Fibroblast of skin of abdomen (primary cell): ENCODE results near the gene ENPP7.
A peak's percentile ranks its signal among the peaks of the same experiment; 100 is the strongest.

Experiments
- DNase-seq: peaks from one replicate; pipeline ENCODE4 v3.0.0-alpha.2; 2013

The ENPP7 gene

DNA sequence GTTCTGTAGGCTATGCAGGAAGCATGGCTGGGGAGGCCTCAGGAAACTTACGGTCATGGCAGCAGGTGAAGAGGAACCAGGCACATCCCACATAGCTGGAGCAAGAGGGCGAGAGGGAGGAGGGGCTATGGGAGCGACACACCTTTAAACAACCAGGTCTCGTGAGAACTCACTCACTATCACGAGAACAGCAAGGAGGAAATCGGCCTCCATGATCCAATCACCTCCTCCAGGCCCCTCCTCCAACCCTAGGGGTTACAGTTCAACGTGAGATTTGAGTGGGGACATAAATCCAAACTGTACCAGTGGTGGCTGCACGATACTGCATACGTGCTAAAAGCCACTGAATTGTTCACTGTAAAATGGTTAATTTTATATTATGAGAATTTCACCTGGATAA, 26.1 kb upstream of the ENPP7 start:
- DNase-seq = no peak

DNA sequence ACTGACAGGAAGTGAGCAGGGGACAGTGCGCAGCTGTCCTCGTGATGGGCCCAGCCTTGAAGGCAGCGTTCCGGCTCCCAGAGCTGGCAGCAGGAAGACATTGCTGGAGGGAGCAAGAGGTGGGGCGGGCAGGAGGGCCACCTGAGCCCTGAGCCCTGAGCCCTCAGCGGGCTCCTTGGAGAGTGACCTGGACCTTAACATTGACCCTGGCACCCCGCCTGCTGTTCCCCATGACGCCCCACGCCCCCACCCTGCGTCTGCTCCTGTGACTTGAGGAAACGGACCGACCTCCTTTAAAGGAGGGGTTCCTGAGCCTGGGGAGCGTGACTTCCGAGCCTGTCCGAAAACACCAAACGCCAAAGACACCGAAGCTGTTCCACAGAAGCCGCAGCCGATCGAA, 25.1 kb upstream of the ENPP7 start:
- no peak for DNase-seq

DNA sequence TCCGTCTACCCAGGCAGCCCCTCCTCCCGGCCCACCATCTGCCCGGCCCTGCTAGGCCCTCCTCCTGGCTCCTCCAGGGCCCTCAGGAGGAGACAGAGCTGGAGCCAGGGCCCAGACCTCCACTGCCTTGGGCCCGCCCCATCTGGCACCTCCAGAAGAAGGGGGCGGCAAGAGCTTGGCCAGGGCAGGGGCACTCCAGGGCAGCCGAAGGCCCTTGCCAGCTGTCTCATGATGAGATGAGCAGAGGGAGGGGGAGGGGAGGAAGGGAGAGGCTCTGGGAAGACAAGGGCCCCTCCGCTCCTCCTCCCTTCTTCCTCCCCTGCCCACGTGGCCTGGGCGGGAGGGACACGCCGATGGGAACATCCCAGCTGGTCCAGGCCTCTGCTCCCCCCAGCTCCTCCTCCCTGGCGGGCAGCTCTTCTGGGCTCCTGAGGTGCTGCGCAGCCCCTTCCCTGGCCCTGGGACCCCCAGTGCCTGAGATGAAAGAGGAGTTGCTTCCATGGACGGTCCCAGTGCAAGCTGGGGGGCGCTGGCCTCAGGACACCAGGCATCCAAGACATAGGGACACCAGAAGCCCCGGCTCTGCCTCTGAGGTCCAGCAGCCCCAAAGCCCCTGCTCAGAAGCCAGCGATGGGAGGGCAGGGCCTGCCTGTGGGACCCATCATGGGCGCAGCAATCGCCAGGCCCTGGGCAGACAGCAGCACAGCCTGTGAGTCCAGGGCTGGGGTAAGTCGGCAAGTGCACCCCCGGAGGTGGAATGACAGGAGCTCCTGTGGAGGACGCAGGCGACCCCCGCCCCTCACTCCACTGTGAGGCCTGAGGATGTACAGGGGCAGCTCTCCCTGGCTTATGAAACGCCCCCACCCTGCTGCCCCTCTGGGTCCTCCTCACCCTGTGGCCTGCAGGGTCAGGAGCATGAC, 23.6 kb upstream of the ENPP7 start:
- DNase-seq = peak; percentile 6

DNA sequence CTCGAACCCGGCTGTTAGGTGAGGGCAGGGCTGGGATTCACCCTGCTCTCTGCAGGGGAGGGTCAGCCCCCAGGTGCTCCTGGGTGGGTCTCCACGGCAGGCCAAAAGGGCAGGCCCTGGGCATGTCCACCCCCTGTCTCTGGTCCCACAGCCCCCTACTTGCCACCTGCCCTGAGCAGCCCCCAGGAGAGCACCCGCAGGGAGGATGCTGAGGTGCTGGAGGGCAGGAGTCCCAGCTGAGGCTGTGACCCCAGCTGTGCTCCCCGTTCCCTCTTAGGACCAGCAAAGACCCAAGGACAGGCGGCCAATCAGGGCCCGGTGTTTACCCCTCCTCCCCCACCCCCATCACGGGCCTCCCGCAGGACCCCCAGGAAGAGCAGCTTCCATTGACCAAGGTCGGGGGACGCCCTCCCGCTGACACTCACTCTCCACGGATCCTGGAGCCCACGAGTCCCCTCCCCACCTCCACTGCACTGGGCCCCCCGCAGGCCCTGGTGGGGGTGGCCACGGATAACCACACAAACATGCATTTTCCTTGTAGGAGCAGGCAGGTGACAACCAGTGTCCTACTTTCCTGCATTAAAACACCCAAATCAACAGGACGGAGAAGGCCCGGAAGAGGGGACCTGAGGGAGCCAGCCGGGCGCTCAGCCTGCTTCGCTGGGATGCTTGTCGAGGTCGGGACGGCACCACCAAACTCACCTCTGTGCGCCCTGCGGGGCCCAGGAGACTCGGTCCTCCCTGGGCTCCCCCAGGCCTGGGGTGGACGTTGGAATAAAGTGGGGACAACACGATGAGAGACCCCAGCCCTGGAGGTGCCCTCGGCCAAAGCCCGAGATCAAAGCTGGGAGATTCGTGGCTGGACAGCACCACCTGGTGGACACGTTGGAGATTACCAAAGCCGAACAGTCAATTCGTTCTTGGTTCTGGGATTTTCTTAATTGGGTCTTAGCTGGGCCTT, 22.5 kb upstream of the ENPP7 start:
- DNase-seq = peak; percentile 25

DNA sequence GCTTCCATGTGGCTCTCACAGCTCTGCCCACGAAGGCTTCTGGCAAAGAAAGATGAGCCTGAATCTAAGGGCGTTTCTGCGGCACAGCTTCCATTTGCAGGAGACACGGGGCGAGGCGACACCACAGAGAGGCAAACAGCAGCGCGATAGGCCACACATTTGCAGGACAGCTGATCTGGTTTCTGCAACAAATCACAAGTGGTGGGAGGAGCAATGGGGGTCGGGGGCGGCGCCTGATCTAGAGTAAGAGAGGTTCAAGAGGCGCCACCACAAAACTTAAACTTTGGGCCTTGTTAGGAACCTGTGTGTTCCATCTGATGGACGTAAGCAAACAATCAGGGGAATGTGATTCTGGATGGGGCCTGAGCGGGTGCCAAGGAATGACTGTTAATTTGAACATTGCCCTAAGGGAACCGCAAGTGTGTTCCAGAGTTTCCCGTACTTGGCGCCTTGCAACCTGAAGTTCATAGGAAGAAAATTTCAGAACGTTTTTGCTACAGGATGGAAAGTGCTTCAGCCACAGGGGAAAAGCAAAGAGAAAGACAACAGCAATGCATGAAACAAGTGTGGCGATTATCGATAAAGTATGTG, 18.9 kb upstream of the ENPP7 start:
- DNase-seq = no peak

DNA sequence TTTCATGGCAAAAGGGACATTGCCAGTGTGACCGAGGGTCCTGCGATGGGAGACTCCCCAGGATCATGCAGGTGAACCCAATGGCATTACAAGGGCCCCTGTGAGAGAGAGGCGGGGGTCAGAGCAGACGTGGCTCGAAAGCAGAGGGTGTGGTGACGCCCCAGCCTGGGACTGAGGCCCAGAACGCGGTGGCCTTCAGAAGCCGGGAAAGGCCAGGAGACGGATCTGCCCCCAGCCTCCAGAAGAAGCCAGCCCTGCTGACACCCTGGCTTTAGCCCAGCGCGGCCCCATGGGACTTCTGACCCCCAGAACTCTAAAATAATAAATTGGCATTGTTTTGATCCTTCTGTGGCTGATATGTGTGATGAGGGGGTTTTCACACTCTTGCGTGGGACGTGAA, 17.4 kb upstream of the ENPP7 start:
- DNase-seq = no peak

DNA sequence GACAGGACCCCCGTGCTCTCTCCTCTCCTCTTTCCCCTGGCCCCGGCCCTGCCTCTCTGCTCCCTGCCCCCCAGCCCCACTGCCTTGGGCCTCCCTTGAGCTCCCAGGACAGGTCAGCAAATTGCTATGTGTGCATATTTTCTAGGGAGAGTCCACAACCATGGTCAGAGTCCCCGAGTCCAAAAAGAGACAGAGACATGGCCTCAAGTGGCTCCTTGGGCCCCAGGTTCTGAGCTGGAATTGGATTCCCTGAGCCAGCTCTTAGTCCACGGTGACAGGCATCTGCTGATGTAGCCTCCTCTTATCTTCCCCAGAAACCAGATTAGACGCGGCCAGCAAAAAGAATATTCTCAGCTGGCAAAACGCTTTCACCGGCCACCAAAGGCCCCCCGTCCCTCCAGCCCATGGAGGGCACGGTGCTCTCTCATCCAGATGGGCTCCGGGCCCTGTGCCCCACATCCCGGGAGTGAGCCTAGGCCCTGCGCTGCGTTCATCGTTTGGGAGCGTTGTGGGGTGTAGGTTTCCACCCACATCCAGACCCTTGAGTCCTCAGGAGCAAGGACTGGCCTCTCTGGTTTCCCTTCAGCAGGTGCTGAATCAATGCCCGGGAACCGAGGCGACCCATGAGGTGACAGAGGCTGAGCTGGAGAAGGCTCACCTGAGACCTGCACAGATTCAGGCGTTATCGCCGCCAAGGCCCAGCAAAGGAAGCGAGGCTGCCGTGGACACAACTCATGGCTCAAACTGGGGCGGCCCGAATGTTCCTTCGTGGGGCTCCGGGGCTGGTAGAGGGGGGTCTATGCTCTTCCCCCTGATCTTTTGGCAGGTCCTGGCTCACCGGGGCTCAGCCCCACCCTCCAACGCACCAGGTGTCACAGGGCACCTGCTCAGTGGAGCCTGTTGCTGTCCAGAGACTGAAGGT, 16.3 kb upstream of the ENPP7 start:
- no peak for DNase-seq

DNA sequence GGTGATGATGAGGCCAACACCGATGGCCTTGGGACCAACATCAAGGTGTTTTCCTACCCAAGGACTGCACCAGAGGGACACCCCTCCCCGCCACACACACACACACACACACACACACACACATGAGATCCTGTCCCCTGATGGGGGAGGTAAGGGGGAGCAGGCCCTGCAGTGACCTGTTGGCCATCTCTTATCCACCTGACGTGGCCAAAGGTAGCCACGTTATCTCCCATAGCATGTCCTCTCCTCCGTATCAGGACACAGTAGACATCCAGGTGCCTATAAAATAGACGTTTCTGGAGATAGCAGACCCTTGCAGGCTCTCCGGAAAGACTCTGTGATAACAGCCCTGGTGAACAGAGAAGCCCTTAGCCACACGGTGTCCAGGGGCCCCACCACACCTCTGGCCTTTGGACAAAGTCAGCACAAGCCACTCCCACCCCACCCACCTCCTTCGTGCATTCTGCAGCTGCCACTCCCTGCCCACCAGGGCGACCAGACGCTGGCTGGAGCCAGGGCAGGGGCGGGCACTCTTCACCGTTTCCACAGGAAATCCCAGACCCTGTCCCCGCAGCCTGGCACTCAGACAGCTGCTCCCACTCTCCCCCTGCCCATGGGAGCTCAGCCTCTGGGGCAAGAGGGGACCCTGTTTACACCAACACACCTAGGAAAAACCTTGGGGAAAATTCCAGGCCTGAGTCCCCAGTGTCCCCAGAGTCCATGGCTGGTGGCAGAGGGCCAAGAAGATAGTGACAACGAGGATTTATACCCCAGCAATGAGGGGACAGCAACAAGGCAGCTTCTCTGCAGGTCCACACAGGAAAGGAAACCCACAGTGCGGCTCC, 15.4 kb upstream of the ENPP7 start:
- no peak for DNase-seq

DNA sequence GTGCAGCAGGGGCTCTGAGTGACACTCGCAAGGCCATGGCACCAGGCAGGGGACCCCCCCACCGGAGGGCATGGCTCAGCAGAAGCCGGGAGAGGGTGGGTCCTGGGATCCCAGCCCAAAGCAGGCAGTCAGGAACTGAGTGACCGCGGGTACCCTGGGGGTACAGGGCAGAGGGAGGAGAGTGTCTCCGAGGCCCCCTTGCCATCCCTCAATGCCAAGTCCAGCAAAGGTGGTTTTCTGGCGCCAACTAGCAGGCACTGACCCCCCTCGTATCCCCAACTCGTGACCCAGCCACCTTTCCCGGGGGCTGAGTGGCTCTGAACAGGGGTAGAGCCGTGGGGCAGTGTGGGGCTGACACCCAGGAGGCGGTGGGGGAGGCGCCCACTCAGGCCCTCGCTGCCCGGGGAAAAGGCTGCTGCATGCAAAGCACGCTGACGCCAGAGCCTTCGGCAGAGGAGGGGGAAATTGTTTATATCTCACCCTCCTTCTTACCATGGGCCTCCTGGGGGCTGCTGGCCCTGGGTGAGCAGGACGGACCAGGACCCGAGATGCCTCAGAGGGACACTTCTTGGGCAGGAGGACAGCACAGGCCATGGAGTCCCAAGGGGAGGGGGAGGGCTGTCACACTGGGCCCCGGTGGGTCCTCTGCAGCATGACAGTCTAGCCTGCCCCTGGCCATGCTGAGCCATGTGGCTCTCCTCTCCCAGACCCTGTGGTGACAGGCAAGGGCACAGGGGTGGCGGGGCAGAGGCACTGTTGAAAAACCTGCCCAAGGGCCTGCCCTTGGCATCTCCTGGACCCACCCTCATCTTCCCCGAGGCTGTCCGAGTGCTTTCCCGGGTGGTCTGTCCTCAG, 14.6 kb upstream of the ENPP7 start:
- DNase-seq = no peak

DNA sequence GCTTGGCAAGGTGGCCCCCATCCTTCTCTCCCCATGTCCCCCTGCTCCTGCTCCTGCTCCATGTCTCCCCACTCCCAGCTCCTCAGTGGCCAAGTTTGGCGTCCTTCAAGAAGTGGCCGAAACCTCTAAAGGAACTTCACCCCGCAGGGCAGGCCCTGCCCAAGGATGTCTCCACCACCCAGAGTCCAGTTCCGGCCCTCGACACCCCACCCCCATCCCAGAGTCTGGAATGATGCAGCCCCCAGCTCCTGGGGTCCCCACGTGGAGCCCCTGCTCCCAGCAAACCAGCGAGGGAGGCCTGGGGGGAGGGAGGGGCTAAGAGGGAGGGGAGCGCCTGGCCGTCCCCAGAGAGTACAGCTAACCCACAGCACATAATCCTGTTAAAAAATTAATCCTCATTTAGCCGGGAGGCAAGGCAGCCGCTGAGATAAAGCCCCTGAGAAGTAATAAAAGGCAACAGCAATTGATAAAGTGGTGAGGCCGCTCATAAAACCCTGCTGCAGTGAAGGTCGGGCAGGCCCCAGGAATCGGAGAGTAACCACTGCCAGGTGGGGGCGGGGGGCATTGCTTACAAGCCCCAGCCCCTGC, 9.9 kb upstream of the ENPP7 start:
- DNase-seq = no peak

DNA sequence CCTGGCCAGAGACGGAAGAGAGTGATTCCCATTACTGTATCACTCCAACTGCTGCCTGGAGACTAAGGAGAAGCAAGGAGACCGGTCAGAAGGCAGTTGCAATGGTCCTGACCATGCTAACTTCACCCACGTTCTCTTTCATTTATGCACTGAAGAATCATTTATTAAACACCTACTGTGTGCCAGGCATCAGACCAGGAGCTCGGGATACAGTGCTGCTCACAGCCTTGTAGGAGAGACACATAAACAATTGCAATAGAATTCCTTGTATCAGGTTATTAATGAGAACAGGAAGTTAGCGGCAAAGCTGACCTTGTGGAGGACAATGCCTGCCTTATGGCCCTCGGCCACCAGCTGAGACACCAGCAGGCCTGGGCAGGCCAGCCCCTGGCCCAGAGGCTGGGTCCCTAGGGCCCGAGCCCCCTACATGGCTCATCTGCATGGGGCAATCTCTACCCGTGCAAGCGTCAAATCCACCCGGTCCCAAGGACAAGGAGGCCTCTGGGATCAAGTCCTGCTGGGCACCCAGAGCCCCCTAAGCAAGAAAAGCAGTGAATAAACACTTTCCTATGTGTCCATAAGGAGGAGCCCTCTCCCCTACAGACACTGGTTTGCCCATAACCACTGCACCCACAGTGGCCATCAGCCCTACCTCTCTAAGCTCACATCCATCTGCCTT, 8.6 kb upstream of the ENPP7 start:
- no peak for DNase-seq

DNA sequence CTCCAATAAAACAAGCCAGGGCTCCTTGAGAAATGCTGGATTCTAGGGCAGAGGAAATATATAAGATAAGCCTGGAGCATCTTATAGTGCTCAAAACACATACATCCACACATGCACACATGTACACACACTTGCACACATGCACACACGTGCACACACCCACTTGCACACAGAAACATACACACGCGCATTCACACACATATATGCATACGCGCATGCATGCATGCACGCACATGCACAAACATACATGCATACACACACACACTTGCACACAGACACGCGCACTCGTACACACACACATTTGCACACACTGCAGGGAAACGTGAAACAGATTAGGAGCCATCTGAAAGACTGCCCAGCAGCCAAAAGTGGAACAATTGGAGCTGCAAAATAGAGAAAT, 8.0 kb upstream of the ENPP7 start:
- DNase-seq = no peak

DNA sequence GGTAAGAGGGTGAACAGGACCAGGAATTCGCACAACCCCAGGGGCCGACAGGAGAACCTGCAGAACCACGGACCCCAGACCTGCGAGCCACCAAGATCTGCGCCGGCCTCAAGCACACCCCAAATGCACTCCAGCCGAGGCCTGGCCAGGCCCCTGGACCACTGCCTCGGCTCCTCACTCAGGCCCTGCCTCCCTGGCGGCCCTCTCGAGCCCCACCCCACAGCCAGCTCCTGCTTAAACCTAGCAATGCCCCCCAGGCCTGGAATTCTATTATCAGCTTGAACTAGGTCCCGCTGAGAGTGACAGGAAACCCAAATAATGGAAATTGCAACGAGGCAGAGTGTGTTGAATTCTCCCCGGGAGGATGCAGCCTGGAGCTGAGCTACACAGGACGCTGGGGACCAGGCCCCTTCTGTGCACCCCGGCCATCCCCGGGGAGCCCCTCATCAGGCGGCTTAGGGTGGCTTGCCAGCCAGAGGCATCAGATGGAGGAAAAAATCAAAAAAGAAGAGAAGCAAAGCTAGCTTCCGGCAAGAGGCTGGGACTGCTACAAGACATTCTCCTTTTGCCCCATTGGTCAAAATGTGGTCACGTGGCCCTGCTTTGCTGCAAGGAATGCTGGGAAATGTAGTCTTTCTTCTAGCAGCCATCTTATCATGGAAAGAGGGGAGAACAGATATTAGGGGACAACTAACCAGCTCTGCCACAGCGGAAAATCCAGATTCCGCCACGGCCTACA, 2.4 kb upstream of the ENPP7 start:
- DNase-seq = peak; percentile 90

DNA sequence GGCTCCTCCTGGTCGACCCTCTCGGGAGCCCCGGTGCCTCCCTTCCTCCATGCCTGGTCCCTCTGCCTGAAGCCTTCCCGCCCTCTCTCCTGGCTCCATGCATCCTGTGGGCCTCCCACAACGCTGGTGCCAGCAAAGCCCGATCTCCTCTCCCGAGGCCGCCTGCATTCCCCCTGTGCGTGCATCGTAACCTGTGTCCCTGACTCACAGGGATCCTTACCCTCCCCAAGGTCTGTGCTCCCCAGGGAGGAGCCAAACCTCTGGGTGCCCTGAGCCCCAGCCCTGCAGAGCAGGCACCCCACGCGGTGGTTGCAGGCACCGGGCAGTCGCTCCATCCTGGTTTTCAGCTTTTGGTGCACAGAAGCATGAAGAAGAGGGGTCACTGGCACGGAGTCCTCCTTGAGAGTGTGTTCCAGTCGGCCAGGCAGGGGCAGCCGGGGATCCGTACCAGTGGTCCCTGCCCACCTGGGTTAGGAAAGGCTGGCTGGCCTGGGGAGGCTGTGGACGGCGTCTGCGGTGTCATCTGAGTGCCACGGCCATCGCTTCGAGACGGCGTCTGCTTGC, 1.8 kb upstream of the ENPP7 start:
- DNase-seq = no peak

DNA sequence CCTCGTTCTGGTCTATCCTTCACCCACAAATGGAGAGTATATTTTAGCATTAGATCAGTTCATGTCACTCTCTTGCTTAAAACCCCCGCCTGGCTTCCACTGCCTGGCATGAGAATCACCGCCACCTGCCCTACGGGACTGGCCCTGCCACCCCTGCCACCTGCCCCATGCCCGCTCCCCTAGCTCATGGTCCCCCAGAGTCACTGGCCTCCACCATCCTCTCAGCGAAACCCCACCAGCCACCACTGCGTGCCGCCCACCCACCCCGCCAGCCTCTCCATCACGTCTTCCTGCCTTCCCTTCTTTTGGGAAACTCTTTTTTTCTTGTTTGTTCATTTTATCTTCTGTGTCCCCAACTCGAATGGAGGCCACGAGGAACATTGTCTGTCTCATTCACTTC, 982 bp upstream of the ENPP7 start:
- DNase-seq = no peak

DNA sequence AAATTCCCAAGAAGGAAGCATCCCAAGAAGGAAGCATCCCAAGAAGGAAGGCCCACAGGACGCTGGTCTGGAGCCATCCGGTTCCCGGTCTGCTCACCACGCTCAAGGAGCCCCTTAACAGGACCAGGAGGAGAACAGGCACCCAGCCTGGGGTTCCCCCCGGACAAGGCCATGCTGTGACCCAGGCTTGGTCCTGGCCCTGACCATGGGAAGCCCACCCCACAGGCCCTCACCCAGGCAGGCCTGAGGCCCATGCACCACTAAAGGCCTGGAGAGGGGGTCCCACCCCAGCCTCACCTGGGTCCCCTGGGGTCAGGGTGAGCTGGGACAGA, 340 bp upstream of the ENPP7 start:
- DNase-seq = no peak

DNA sequence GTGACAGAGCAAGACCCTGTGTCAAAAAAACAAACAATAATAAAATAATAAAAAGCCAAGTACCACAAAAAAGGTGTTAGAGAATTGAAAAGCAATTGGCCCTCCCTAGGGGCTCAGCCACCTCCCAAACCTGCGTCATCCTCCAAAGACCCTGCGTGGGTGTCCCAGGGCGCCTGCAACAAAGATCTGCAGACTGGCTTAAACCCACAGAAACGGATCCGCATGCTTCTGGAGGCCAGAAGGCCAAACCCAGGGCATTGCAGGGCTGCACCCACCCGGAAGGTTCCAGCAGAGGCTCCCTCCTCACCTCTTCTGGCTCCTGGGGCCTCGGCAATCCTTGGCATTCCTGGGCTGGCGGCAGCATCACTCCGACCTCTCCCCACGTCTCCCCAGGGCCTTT, 1.5 kb downstream of the ENPP7 start:
- no peak for DNase-seq
